HepG2 (cell line): ENCODE data around the gene ZWILCH. TPM values are rescaled to one million over a fixed set of nuclear protein-coding genes. Genes with fewer than 3 reads are reported as not detected.

Experiments
- ATAC-seq: fragments of 200-7000 bp; cut with Tn5 transposase; 3 replicates; pipeline ENCODE4 v1.9.1; 2020; ENCODE audit warnings: mild to moderate bottlenecking, moderate library complexity
- BruUV-seq: library from RNA; stranded (reverse); fragments of 400-500 nt; replicated peaks from 2 replicates; lab custom pipeline; 2021; lab: Mats Ljungman, UMichigan
- CTCF ChIA-PET: fragments of 300-600 bp; formaldehyde crosslinking; extraction: SDS; loops from one replicate; lab custom pipeline; 2021; ENCODE audit warnings: low total read pairs, inconsistent platforms, low intra/inter-chr PET ratio; lab: Yijun Ruan, JAX
- POLR2A ChIA-PET: fragments of 350-600 bp; sonication (Branson Sonifier 250); formaldehyde crosslinking; loops from one replicate; lab custom pipeline; 2020; ENCODE audit warnings: antibody characterized with exemption, inconsistent platforms; lab: Yijun Ruan, JAX
- DNase-seq: peaks from one replicate; pipeline ENCODE4 v3.0.0-alpha.2; 2015; ENCODE audit warnings: low spot score
- FAIRE-seq: peaks from 3 replicates; lab custom pipeline; 2011; peaks lifted over from hg19 to GRCh38; lab: Jason Lieb, UNC
- H2AFZ ChIP-seq: one replicate; pipeline ENCODE4 v1.6.1; 2011; ENCODE audit warnings: low read length, inconsistent platforms
- H3K27ac ChIP-seq: fragments of 300-600 bp; 3 replicates; pipeline ENCODE4 v1.8.0; 2011; ENCODE audit warnings: mixed run types, mild to moderate bottlenecking, mixed read lengths, low read length, inconsistent platforms; ENCODE audit not compliant: insufficient read depth; ENCODE audit errors: extremely low read length
- H3K27me3 ChIP-seq, 2 experiments: fragments of 200-600 bp in 1 of 2; 2 replicates in 1 of 2; 3 replicates in 1 of 2; pipeline versions ENCODE4 v1.6.0 to v1.8.0; 2011; ENCODE audit warnings: low read length in 2 of 2, mild to moderate bottlenecking in 2 of 2, moderate library complexity in 2 of 2, inconsistent platforms in 1 of 2; ENCODE audit not compliant: insufficient read depth in 2 of 2, control insufficient read depth in 1 of 2
- H3K36me3 ChIP-seq, 2 experiments: fragments of 200-600 bp in 1 of 2; replicated peaks in 1 of 2; 2 replicates in 1 of 2; 3 replicates in 1 of 2; pipeline versions ENCODE4 v1.5.1 to v1.8.0; 2011; ENCODE audit warnings: low read length in 2 of 2, inconsistent platforms in 1 of 2; ENCODE audit not compliant: insufficient read depth in 2 of 2, control insufficient read depth in 1 of 2
- H3K4me1 ChIP-seq: 2 replicates; pipeline ENCODE4 v1.5.1; 2012; ENCODE audit warnings: low read length, inconsistent platforms; ENCODE audit not compliant: insufficient read depth
- H3K4me2 ChIP-seq: 2 replicates; pipeline ENCODE4 v1.6.0; 2011; ENCODE audit warnings: low read depth, low read length, inconsistent platforms
- H3K4me3 ChIP-seq, 3 experiments: fragments of 200-600 bp in 1 of 3; sonication (generic), shearing (Covaris generic) in 1 of 3; replicated peaks in 1 of 3; 2 replicates each; pipeline ENCODE4 v1.5.1; 2011 to 2016; ENCODE audit warnings: low read length in 3 of 3, inconsistent platforms in 2 of 3, low read depth in 2 of 3, mild to moderate bottlenecking in 2 of 3, control low read depth in 1 of 3, mixed read lengths in 1 of 3; ENCODE audit not compliant: insufficient read depth in 1 of 3
- H3K79me2 ChIP-seq: one replicate; pipeline ENCODE4 v1.6.1; 2011; ENCODE audit warnings: low read length, inconsistent platforms; ENCODE audit not compliant: insufficient read depth
- H3K9ac ChIP-seq: 2 replicates; pipeline ENCODE4 v1.6.0; 2011; ENCODE audit warnings: mild to moderate bottlenecking, low read depth, low read length, inconsistent platforms; ENCODE audit not compliant: insufficient read depth
- H3K9me3 ChIP-seq: 2 replicates; pipeline ENCODE4 v1.5.1; 2012; ENCODE audit warnings: mild to moderate bottlenecking, low read length
- H4K20me1 ChIP-seq: 2 replicates; pipeline ENCODE4 v1.6.0; 2011; ENCODE audit warnings: inconsistent platforms, mild to moderate bottlenecking, low read length, moderate library complexity; ENCODE audit not compliant: insufficient read depth
- FOSL1 ChIP-seq: sonication (generic); formaldehyde crosslinking; IDR thresholded peaks from 2 replicates; pipeline ENCODE4 v1.9.0; 2021; ENCODE audit warnings: missing genetic modification reagents, borderline replicate concordance
- MLLT10 ChIP-seq: sonication (generic); formaldehyde crosslinking; IDR thresholded peaks from 2 replicates; pipeline ENCODE4 v1.4.0; 2020; ENCODE audit warnings: missing genetic modification reagents
- NPAS2 ChIP-seq: sonication (generic); formaldehyde crosslinking; IDR thresholded peaks from 2 replicates; pipeline ENCODE4 v1.8.0; 2022; ENCODE audit warnings: mild to moderate bottlenecking, missing genetic modification reagents, borderline replicate concordance
- NR2F6 ChIP-seq, 2 experiments: IDR thresholded peaks; 2 replicates each; pipeline ENCODE4 v1.6.1; 2016; ENCODE audit warnings: antibody characterized with exemption in 1 of 2, mild to moderate bottlenecking in 1 of 2
- PCBP2 ChIP-seq: fragments of 200-400 bp; formaldehyde crosslinking; optimal IDR thresholded peaks from 2 replicates; pipeline ENCODE3; 2018; ENCODE audit warnings: low read length, low read depth; ENCODE audit not compliant: poor library complexity, severe bottlenecking
- SAFB2 ChIP-seq: sonication (generic); formaldehyde crosslinking; IDR thresholded peaks from 2 replicates; pipeline ENCODE4 v1.5.1; 2020; ENCODE audit warnings: missing genetic modification reagents, low read depth, mild to moderate bottlenecking, borderline replicate concordance
- TFE3 ChIP-seq: IDR thresholded peaks from 2 replicates; pipeline ENCODE4 v1.6.1; 2016
- ZNF251 ChIP-seq: sonication (generic); formaldehyde crosslinking; IDR thresholded peaks from 2 replicates; pipeline ENCODE4 v1.9.0; 2021; ENCODE audit warnings: mild to moderate bottlenecking, missing genetic modification reagents
- ZNF256 ChIP-seq: sonication (generic); formaldehyde crosslinking; conservative IDR thresholded peaks from 2 replicates; pipeline ENCODE4 v1.4.0; 2020; ENCODE audit warnings: missing genetic modification reagents
- ZNF678 ChIP-seq: sonication (generic); formaldehyde crosslinking; IDR thresholded peaks from 2 replicates; pipeline ENCODE4 v1.4.0; 2020; ENCODE audit warnings: mild to moderate bottlenecking, missing genetic modification reagents
- WGBS: methylation state at CpG from one replicate; pipeline ENCODE4 v1.1.6; 2017; ENCODE audit warnings: low lambda C conversion rate; 5-methylcytosine and 5-hydroxymethylcytosine counted together
- in situ Hi-C: cut with HindIII; loops from 2 replicates; pipeline ENCODE4 v1.10.0; 2017; ENCODE audit warnings: low pct_unique_long_range_greater_than_20kb; ENCODE audit not compliant: extremely low pct_ligation_motif_present
- intact Hi-C: fragments of 100-400 bp; cut with micrococcal nuclease; formaldehyde crosslinking; loops from one replicate; pipeline ENCODE4 v1.10.0; 2022; ENCODE audit not compliant: unreplicated experiment
- polyA plus RNA-seq, 8 experiments: library from polyadenylated mRNA; depleted of rRNA in 3 of 8; stranded (reverse) in 7 of 8; unstranded in 1 of 8; fragments of >200 nt; fragmentation: Illumina TruSeq in 4 of 8; extraction: Trizol in 4 of 8; gene quantifications; 2 replicates each; pipeline versions ENCODE4 v1.2.1 to v1.2.3, GENCODE V29; 2011 to 2016; ENCODE audit warnings: low read depth in 4 of 8, missing spikeins in 1 of 8, mixed read lengths in 1 of 8; ENCODE audit not compliant: insufficient read depth in 1 of 8
- total RNA-seq, 5 experiments: library from RNA; depleted of rRNA; stranded (reverse); fragments of >200 nt; fragmentation: Illumina TruSeq; extraction: Trizol; gene quantifications; 2 replicates each; pipeline ENCODE4 v1.2.3, GENCODE V29; 2016; ENCODE audit warnings: low read depth in 1 of 5
- TF ChIP-seq, protein P1 (sequence below): sonication (generic); formaldehyde crosslinking; IDR thresholded peaks from 2 replicates; pipeline ENCODE4 v1.5.0; 2020; ENCODE audit warnings: missing genetic modification reagents
- TF ChIP-seq, protein P2 (sequence below): sonication (generic); formaldehyde crosslinking; IDR thresholded peaks from 2 replicates; pipeline ENCODE4 v1.4.0; 2020; ENCODE audit warnings: mild to moderate bottlenecking, missing genetic modification reagents

Gene ZWILCH
- total and polyA plus RNA-seq, 2 of the 13 experiments (the other 11 are each of a cell fraction or from before 2014, with no cell fraction given): 9.5 to 27.8 TPM

GRCh38 chr15:66483131-66483566 lies 22.0 kb upstream of the ZWILCH start (continued):
- TF ChIP-seq, protein P1, sequence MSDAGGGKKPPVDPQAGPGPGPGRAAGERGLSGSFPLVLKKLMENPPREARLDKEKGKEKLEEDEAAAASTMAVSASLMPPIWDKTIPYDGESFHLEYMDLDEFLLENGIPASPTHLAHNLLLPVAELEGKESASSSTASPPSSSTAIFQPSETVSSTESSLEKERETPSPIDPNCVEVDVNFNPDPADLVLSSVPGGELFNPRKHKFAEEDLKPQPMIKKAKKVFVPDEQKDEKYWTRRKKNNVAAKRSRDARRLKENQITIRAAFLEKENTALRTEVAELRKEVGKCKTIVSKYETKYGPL (CRISPR knock-in tag): no peak

DNA sequence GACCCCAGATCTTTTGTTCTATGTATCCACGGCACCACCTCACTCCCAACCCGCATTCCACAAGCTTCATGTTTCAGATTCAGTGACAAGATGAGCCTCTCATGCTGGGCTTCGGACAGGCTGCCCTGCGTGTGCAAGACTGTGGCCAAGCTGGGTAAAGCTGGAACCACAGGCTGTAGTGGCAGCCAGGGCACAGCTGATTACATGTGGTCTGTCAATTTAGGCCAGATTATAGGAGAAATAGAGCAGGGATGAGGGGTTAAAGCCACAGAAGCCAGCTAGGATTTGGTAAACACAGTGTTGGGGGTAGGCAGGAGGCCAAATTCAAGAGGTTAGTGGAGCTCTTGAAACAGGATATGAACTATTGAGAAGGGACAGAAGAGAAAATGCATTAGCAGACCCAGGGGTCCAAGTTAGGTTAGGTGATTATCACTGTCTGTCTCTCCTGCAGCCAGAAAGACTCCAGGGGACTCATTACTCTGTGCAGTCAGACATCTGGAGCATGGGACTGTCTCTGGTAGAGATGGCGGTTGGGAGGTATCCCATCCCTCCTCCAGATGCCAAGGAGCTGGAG lies 20.5 kb upstream of the ZWILCH start:
- ChIA-PET CTCF (no interaction called here), POLR2A (interaction anchor here (1.0 kb wide), 1 partner anchor 98 kb away, joined by 3 read pairs; no protein-coding TSS in a partner anchor)
- Histone ChIP-seq H3K27ac (no peak overlapping the region), H3K4me1 (no peaks in the 10 kb centered on the region), H4K20me1 (no peaks in the 10 kb centered on the region), H3K9ac (no peak overlapping the region), H3K9me3 (no peaks in the 10 kb centered on the region), H3K27me3 (no peaks in the 10 kb centered on the region), H3K4me2 (no peak overlapping the region), H3K4me3 (no peak overlapping the region), H3K79me2 (no peaks in the 10 kb centered on the region), H2AFZ (no peak overlapping the region), H3K36me3 (peaks cover 27 to 73% of the 10 kb centered on the region in 2 experiments)
- intact Hi-C loops (no loop called here), in situ Hi-C loops (loop anchor here (25.0 kb wide), 1 partner anchor 97 kb away; the partner anchor contains the start of gene MAP2K1)
- BruUV-seq: no TSS peak
- no peak for FAIRE-seq
- ATAC-seq: no peak
- no peak for DNase-seq
- whole genome bisulfite sequencing: 97% methylated on average over 5 of the region's 5 CpGs
- TF ChIP-seq SAFB2 (CRISPR knock-in tag): no peak
- TF ChIP-seq PCBP2: no peak
- TF ChIP-seq ZNF251 (CRISPR knock-in tag): no peak
- TF ChIP-seq ZNF256 (CRISPR knock-in tag): no peak
- no peak for TF ChIP-seq MLLT10 (CRISPR knock-in tag)
- no peak for TF ChIP-seq NR2F6 (IDR thresholded peaks at IDR 0.05)
- no peak for TF ChIP-seq NR2F6 (CRISPR knock-in tag; IDR thresholded peaks at IDR 0.05)
- no peak for TF ChIP-seq ZNF678
- no peak for TF ChIP-seq FOSL1 (CRISPR knock-in tag)
- TF ChIP-seq, protein P2, sequence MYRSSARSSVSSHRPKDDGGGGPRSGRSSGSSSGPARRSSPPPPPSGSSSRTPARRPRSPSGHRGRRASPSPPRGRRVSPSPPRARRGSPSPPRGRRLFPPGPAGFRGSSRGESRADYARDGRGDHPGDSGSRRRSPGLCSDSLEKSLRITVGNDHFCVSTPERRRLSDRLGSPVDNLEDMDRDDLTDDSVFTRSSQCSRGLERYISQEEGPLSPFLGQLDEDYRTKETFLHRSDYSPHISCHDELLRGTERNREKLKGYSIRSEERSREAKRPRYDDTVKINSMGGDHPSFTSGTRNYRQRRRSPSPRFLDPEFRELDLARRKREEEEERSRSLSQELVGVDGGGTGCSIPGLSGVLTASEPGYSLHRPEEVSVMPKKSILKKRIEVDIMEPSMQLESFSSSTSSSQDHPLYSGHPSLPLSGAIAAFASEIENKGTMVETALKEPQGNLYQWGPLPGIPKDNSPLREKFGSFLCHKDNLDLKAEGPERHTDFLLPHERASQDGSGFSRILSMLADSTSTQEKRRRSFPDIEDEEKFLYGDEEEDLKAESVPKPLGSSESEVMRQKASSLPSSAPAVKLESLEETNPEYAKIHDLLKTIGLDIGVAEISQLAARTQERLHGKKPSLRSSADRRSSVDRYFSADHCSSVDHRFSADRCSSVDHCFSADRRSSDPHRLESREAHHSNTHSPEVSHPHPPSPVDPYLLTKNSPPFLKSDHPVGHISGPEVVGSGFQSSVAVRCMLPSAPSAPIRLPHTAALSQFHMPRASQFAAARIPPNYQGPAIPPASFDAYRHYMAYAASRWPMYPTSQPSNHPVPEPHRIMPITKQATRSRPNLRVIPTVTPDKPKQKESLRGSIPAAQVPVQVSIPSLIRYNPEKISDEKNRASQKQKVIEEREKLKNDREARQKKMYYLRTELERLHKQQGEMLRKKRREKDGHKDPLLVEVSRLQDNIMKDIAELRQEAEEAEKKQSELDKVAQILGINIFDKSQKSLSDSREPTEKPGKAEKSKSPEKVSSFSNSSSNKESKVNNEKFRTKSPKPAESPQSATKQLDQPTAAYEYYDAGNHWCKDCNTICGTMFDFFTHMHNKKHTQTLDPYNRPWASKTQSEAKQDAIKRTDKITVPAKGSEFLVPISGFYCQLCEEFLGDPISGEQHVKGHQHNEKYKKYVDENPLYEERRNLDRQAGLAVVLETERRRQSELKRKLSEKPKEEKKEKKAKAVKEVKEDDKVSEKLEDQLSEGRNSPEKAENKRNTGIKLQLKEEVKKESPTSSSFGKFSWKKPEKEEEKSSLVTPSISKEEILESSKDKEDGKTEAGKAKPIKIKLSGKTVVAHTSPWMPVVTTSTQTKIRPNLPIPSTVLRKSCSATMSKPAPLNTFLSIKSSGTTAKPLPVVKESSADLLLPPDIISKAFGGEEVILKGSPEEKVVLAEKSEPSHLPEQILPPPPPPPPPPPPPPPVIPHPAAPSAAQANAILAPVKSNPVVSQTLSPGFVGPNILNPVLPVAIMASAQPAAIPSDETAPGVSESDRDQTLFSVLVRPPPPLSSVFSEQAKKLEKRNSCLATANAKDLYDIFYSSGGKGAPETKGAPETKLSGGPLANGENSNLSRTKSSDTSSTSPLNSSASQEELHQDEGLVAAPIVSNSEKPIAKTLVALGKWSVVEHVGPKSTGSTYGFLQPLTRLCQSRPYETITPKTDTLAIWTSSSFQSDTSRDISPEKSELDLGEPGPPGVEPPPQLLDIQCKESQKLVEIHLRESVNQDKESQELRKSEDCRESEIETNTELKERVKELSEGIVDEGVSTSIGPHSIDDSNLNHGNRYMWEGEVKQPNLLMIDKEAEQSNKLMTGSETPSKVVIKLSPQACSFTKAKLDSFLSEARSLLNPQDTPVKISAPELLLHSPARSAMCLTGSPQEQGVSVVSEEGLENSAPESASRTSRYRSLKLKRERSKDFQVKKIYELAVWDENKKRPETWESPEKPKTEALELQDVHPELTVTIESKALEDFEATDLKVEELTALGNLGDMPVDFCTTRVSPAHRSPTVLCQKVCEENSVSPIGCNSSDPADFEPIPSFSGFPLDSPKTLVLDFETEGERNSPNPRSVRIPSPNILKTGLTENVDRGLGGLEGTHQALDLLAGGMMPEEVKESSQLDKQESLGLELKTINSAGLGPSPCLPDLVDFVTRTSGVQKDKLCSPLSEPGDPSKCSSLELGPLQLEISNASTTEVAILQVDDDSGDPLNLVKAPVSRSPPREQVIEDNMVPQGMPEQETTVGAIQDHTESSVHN: no peak
- no peak for TF ChIP-seq NPAS2 (CRISPR knock-in tag)
- TF ChIP-seq TFE3 (CRISPR knock-in tag): no peak
